Stimulated activated memory B cell treated with anti-CD40 and anti-IgM and Interleukin-4, amounts not matched to agents 10 μg/mL and 1 μg/mL and 100 μg/mL, for 72 hours (primary cell): Measurements from ENCODE around the gene ABL2.

ENCODE experiments used
- ATAC-seq: fragments of 150-1000 bp; cut with Tn5 transposase; 2 replicates; pipeline ENCODE4 v1.10.0; 2021
- H3K27ac Mint-ChIP-seq: one replicate; pipeline ENCODE4 v1.8.0; 2022; ENCODE audit warnings: mild to moderate bottlenecking, mixed read lengths
- H3K27me3 Mint-ChIP-seq: one replicate; pipeline ENCODE4 v1.8.0; 2022; ENCODE audit warnings: mixed read lengths
- H3K36me3 Mint-ChIP-seq: one replicate; pipeline ENCODE4 v1.8.0; 2022; ENCODE audit warnings: mixed read lengths
- H3K4me1 Mint-ChIP-seq: one replicate; pipeline ENCODE4 v1.8.0; 2022; ENCODE audit warnings: mixed read lengths
- H3K4me3 Mint-ChIP-seq: one replicate; pipeline ENCODE4 v1.8.0; 2022; ENCODE audit warnings: mild to moderate bottlenecking, moderate library complexity, mixed read lengths
- H3K9me3 Mint-ChIP-seq: one replicate; pipeline ENCODE4 v1.8.0; 2022; ENCODE audit warnings: mixed read lengths

ABL2 gene

DNA sequence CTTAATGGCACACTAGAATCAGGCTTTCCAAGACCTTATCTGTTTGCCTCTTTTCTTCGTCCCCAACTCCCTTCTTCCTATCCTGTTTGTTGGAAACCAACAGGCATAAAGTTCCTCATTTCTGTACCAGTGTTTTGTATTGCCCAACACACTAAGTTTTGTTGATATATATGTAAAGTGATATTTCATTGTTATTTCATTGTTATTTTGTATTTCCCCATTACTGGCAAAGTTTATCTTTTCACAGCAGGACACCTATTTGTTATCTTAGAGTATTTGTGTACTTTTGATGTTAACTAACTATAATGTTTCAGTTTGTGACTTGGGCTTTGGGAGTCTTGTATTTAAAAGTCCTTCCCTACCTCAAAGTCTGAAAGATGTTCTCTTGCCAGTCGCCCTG lies 176.7 kb downstream of the ABL2 start:
- no peaks in the 10 kb centered on the region for H3K9me3 Mint-ChIP-seq
- ATAC-seq: no peak
- H3K27me3 Mint-ChIP-seq: no peaks in the 10 kb centered on the region
- H3K4me3 Mint-ChIP-seq: no peak overlapping the region
- peaks cover 29% of the 10 kb centered on the region for H3K36me3 Mint-ChIP-seq
- H3K4me1 Mint-ChIP-seq: peaks cover 7% of the 10 kb centered on the region
- no peak overlapping the region for H3K27ac Mint-ChIP-seq
